GM18861 (cell line): Measurements from ENCODE around the gene CHMP6.

Experiments
- ATAC-seq: cut with Tn5 transposase; IDR thresholded peaks from one replicate; pipeline ENCODE4 v1.9.1; 2021; ENCODE audit not compliant: unreplicated experiment

Gene CHMP6

DNA sequence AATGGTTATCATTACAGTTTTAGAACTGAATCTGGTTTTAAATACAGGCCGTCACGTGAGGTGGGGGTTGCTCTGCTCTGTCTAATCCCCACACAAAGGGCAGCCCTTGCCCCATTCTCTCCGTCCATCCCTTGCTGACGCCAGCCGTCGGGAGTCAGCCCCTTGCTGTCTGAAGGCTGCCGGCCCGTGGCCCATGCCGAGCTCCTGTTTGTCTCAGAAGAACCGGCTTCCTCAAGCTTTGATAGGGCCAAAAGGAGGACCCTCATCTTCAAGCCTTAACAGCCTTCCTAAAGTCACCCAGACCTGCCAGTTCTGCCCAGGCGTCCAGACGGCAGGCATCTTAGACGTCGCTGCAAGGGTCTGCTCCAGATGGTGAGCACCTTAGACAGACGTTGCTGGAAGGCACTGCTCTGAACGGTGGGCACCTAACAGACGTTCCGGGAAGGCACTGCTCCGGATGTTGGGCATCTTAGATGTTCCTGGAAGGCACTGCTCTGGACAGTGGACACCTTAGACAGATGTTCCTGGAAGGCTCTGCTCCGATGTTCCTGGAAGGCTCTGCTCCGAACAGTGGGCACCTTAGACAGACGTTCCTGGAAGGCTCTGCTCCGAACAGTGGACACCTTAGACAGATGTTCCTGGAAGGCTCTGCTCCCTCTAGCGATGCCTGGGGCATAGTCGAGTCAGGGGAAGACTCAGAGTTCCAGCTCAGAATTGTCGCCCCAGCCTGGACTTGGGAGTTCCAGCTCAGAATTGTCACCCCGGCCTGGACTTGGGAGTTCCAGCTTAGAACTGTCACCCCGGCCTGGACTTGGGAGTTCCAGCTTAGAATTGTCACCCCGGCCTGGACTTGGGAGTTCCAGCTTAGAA lies 35.1 kb upstream of the CHMP6 start:
- ATAC-seq = no peak

DNA sequence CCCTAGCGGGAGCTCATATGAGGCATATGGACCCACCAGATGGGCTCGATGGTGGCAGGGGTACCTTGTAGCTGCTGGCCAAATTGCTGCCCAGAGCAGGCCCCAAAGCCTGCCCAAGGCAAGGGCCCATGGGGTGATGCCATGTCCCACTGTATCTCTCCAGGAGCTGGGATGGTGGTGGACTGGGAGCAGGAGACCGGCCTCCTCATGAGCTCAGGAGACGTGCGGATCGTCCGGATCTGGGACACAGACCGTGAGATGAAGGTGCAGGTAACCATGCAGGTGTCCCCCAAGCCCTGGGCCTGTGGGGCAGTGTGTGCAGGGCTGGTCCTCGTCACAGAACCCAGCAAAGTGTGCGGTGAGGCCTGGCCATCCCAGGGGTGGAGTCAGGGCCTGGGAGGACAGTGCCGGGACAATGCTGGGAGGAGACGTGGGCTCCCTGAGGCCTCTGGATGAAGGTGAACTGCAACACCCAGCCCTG lies 34.1 kb upstream of the CHMP6 start:
- ATAC-seq = no peak

DNA sequence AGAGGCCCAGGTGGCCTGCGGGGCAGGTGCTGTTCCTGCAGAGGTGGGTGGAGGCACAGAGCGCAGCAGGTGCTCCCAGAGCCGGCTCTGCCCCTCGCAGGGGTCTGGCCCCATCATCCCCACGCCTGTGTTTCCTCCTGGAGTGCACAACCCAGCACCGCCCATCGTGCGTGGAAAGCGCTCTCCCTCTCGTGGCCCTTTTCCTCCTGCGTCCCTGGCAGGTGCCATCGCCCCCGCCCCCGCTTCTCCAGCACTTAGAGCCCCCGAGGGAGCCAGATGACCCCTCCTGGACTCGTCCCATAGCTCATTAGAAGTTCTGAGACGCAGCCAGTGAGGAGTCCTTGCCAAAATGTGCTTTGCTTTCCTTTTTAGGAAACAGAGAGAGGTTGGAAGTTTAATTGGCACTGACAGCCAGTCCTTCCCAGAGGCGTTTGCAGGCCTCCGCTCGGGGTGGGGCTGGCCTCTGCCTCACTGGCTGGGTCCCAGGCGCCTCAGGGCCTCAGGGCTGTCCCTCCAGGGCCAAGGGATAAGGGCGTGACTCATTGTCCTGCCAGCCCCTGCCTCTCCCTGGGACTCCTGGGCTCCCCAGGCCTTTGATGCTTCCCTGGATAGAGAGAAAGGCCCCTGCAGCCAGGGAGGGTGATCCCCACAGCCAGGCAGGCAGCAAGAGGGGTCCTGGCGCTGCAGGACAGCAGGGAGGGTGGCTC lies 32.2 kb upstream of the CHMP6 start:
- no peak for ATAC-seq

DNA sequence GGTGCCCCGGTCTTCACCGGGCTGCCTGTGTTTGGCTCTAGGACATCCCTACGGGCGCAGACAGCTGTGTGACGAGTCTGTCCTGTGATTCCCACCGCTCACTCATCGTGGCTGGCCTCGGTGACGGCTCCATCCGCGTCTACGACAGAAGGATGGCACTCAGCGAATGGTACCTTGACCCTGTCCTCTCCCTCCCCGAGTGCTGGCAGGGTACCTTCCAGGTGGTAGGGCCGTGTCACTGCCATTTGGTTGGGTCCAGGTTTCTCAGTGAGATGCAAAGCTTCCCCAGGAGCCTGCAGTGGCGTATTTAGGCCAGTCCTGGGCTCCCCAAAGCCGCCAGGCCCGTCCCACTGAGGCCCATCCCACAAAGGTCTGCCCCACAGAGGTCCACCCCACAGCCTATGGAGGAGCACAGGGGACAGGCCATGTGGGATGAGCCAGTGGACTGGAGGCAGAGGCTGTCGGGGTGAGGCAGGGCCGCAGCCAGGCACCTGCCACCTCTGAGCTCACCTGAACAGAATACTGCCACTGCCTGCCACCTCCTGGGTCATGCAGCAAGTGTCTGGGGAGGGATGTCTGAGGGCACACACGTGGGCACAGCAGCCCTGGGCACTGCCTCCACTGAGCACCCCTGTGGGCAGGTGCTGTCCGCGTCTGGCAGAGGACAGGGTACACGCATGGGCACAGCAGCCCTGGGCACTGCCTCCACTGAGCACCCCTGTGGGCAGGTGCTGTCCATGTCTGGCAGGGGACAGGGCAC lies 31.4 kb upstream of the CHMP6 start:
- ATAC-seq = no peak

DNA sequence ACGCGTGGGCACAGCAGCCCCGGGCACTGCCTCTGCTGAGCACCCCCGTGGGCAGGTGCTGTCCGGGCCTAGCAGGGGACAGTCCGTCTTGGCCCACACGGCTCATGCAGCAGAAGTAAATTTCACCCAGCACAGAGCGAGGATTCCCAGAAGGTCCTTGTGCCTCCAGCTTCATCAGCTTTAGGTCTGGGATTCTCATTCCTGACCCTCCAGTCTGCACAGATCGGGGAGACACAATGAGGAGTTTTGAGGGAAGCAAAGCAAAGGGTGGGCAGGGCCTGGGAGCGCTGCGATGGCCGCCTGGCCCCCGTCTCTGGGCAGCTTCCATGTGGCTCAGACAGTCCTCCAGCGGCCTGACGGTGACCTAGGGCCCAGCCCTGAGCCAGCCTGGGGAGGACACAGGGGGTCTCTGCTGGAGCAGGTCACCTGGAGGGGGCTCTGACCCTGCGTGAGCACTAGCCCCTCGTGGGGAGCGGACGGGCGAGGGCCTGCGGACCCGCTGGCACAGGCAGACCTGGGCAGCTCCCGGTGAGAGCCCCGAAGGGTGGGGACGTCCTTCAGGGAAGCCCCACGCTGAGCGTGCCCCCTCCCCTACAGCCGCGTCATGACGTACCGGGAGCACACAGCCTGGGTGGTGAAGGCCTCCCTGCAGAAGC lies 30.7 kb upstream of the CHMP6 start:
- no peak for ATAC-seq

DNA sequence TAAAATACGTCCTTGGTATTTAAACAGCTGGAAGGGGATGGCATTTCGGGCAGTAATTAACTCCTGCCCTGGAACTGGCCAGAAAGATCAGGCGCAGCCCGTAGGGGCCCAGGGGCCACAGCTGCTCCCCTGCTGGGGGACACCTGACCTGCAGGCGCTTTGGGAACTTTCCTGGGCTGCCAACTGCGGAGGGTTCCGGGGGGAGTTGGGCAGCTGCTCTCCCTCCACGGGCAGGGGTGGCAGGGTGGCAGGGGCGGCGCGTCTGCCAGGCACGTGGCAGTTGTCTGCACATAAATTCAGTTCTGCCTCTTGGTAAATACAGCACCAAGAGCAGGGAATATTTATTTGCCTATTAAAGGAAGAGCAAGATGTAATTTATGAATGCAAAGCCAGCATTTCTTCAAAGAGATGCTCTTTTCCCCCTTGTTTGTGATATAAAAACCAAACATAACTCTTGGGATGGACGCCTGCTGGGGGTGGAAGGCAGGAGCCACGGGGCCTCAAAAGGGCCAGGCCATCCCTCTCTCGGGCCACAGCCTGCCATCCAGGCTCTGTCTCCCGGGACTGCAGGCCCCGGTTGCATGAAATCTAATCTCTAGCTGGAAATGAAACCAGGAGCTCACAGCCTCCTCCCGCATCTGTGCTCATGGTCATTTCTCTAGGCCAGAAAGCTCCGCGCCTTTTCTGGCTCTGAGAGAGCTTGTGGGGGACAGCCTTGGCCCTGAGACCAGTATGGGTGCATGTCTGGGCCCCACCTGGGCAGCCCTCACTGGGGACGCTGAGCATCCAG lies 29.9 kb upstream of the CHMP6 start:
- no peak for ATAC-seq

DNA sequence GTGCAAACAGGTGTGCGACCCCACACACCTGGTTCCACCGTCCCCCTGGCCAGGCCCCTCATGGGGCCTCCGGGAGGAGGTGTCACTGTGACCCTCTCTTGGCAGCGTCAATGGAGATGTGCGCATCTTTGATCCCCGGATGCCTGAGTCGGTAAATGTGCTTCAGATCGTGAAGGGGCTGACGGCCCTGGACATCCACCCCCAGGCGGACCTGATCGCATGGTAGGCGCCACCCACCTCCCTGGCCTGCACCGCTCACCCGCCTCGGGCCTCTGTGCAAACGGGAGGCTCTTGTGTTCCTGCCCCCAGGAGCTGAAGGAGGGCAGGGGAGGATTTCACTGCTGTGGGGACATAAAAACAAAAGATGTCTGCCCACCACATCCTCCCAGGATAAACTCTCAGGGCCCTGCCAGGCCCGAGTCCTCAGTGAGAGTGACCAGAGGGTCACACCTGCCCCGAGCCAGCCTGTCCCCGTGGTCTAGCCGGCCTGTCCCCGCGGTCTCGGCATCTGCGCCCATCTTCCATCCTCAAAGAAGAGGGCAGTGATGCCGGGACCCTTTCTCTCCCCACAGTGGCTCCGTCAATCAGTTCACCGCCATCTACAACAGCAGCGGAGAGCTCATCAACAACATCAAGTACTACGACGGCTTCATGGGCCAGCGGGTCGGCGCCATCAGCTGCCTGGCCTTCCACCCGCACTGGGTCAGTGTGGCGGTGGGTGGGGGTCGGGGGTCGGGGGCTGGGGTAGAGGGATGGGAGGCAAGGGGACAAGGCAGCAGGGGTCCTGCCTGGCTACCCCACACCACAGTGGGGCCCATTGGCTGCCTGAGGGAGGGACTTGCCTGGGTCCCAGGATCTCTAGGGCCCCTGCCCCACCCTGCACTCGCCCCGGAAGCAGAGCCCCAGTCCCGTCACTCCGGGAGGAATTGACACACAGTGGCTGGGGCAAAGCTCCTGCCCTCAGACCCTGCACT lies 29.0 kb upstream of the CHMP6 start:
- ATAC-seq = no peak

DNA sequence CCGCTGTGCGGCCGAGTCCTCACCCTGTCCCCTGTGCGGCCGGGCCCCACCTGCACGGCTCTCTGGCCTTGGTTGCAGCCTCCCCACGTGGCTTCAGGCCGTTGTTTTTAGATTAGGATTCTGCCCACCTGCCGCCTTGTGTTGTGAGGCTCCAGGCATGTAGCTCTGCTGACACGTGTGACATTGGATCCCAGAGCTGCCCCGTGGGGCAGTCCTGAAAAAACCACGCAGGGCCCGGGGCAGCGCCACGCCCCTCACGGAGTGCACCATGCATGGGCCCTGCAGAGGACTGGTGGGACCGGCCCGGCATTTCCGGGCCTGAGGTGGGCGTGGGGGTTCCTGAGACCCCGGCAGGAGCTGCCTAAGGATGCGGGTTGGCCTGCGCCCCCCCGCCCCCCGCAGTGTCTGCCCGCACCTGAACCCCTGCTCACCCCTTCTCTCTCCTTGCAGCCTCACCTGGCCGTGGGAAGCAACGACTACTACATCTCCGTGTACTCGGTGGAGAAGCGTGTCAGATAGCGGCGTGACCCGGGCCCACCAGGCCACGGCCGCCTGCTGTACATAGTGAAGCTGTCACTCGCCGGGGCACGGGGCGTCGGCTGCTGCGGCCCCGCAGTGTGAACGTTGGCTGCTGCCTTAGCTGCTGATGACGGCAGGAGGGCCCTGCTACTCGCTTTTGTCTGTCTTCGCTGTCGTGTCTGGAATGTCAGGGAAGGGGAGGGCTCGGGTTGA lies 27.7 kb upstream of the CHMP6 start:
- no peak for ATAC-seq

DNA sequence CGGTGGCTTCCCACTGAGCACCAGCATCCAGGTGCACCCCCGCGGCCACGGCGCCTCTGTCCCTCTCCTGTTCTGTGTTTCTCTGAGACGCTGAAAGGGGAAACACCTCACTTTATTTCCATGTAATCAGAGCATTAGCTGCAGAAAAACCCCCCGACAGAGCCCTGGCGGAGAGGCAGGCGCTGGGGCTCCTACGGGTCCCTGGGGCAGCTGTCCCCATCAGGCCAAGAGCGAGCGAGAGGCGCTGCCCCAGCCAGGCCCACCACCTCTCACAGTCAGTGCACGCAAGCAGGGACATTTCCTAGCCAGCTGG lies 27.1 kb upstream of the CHMP6 start:
- ATAC-seq = no peak

DNA sequence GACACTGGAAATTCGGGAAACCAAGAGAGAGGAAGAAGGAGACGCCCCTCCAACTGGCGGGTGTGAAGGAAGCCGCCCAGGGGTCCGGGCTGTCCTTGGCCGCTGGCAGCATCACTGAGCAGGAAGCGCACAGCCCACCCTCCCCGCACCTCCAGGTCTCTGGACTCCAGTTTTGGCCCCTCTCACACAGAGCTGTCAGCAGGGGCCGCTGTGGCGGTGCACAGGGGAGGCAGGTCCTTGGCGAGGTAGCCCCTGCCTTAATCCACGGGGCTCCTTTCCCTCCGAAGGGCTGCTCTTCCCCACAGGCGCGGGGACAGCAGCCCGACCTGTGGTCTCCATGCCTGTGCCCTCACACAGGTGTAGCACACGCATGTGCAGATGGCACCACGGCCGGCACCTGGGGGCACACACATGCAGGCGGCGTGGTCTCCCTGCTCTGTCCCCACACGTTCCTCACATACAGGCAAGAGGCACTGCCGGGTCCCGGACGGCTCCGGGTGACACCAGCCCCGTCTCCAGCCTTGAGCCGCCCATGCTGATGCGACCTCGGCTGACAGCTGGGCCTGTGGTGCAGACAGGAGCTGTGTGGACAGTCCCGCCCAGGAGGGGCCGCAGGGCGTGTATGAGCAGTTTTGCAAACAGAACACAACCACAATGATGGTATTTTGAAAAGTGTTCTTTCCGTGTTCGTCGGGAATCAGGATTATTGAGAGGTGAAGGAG lies 26.6 kb upstream of the CHMP6 start:
- no peak for ATAC-seq

DNA sequence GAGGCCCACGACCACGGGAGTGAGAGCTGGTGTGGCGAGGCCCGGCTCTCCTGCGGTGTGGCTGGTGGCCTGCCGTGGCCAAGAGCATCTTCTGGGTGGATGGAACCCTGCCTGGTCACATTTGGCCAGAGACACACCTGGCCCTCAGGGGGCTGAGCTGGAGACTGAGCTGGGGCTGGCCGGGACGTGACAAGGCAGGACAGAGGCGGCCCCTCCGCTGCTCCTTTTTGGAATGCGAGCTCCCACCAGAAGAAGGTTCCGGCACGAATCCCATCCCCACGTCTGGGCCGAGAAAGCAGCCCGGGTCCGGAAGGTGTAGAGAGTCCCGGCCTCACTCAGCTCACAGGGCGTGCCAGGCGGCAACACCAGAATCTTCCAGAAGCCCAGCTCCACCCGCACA lies 26.0 kb upstream of the CHMP6 start:
- ATAC-seq = no peak

DNA sequence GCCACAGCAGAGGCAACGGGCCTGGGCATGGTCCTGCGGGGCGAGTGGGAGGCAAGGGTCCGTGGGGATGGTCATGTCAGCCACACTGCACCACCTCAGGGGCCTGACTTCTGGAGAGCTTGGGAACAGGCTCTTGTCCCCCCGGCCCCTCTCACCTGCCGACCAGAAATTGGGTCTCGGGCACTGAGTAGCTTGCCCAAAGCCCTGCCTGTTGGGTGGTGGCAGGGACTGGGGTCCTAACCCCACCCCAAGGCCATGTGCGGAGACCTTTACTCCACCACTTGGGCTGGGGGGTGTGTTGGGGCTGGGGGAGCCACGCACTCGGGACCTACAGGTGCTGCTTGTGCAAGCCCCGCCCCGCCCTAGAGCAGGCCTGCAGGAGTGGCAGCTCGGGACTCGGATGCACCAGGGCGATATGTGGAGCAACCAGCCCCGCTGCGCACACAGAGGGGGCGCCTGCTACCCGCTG lies 24.2 kb upstream of the CHMP6 start:
- ATAC-seq = no peak

DNA sequence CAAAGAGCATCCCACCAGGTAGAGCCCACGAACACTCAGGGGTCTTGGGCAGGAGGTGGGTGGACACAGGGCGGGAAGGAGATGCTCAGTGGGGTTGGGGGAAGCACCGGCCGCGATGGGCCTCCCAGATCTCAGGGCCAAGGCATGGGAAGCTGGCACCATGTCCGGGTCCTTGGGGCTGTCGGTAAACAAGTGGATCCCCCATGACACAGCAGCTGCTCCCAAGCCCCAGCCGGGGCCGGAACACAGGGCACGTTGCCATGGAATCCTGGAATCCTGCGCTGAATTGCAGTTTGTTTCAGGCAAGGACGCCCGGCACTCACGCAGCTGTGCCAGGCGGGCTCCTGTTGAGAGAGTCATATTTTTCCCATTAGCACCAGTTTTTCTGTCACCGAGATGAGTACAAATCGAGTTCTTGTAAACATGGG lies 23.0 kb upstream of the CHMP6 start:
- no peak for ATAC-seq

DNA sequence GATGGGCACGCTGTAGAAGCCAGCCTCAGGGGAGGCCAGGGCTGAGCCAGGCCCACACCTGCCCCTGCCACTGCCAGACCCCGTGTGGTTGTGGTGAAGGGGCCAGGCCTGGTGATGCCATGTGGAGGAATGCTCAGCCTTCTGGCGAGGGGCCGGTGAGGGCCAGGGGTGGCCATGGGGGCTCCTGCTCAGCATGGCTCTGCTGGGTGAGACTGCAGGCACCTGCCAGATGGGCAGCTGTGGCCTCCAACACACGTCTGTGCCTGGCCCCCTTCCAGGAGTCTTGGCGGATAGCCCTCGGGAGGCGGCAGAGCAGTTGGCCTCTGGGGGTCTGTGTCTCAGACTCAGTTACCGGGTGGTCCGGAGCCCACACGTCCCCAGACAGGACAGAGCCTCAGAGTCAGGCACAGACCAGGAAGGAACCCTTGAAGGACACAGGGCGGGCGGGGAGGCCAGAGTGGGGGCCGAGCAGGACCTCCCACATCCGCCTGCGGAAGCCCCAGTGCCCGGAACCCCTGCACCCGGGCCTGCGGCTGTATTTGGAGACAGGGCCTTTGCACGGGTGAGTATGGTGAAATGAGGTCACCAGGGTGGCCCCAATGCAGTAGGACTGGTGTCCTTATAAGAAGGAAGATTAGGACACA lies 22.5 kb upstream of the CHMP6 start:
- ATAC-seq = no peak

DNA sequence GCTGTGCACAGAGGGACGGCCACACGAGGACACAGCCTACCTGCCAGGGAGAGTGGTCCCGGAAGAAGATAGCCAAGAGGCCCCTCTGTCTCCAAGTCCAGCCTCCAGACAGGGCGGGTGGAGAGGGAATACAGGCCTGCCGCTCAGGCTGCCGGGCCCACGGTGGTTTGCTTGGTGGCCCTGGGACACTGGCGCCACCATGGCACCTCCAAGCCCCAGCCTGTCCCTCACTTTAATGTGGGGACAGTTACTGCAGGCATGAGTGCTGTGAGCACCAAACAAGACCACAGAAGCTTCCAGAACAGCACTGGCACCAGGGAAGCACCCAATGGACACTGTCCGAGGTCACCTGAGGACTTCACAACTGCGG lies 22.0 kb upstream of the CHMP6 start:
- ATAC-seq = no peak

DNA sequence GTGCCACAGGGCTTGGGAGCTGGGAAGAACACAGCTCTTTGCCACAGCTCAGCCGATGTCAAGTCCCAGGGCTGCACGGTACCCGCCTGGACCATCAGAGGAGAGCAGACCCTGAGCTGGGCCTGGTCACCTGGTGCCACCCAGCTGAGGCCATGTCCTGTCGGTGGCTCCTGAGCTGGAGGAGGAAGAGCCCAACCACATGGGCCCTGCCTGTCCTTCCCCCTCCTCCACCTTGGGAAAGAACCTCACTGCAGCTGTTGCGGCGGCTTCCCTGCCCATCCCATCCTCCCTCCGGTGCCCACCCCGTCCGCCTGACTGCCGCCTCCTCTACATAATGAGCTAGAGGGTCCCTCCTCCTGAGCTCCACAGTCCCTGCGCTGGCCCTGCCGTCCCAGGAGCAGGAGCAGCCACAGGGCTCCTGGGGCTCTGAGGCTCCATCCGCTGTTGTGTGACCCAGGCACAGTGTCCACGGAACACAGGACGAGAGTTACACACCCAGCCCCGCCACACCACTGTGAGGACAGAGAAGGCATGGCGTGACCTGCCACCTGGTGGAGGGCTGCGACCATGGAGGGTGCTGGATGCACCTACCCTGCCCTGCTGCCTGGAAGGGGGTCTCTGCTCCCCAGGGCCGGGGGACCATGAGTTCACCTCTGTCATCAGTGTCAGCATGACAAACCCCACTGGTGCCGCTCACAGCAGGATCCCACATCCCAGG lies 21.4 kb upstream of the CHMP6 start:
- ATAC-seq = no peak
